ENCODE results near the gene ACTL7A. TPM values are rescaled to one million over a fixed set of nuclear protein-coding genes. Genes with fewer than 3 reads are reported as not detected.

ACTL7A gene
- total and polyA plus RNA-seq, 2 of the 13 experiments (the other 11 are each of a cell fraction or from before 2014, with no cell fraction given), result not detected

DNA sequence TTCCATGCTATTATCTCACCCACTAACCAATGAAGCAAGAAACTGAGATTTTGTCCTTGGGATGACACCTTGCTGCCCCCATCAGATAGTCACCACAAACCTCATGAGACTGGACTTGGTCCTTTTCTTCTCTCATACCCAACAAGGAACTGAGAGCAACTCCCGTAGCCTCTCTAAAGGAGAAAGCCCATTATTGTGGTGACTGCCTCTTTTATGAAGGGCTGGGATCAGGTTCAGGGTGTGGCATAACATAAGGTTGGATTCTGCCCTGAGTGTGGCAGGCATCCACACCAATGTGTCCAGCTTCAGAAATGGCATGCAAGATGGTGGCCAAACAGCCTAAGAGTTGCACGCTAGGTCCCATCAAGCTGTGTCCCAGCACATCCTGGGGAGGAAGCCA is 1.3 kb upstream of the ACTL7A start:
- Histone ChIP-seq H3K4me1 (ENCODE audit: insufficient read depth, low read length) (peaks cover 32% of the 10 kb centered on the region), H3K4me3 (replicated peaks in 1 of 3; ENCODE audit: insufficient read depth in 1 of 3, low read depth in 2 of 3, low read length in 3 of 3) (no peak overlapping the region), H2AFZ (ENCODE audit: low read length) (no peak overlapping the region), H4K20me1 (ENCODE audit: insufficient read depth, low read length) (no peaks in the 10 kb centered on the region), H3K36me3 (replicated peaks in 1 of 2; ENCODE audit: control insufficient read depth in 1 of 2, insufficient read depth in 2 of 2, low read length in 2 of 2) (no peaks in the 10 kb centered on the region), H3K79me2 (ENCODE audit: insufficient read depth, low read length) (no peaks in the 10 kb centered on the region), H3K27me3 (ENCODE audit: control insufficient read depth in 1 of 2, insufficient read depth in 2 of 2, low read length in 2 of 2) (no peaks in the 10 kb centered on the region), H3K9me3 (ENCODE audit: low read length) (no peaks in the 10 kb centered on the region), H3K27ac (ENCODE audit: extremely low read length, insufficient read depth, low read length) (no peak overlapping the region), H3K4me2 (ENCODE audit: low read depth, low read length) (no peak overlapping the region), H3K9ac (ENCODE audit: insufficient read depth, low read depth, low read length) (no peak overlapping the region)
- FAIRE-seq, result no peak
- DNase-seq (ENCODE audit: low spot score), result no peak
- TF ChIP-seq, protein P1, sequence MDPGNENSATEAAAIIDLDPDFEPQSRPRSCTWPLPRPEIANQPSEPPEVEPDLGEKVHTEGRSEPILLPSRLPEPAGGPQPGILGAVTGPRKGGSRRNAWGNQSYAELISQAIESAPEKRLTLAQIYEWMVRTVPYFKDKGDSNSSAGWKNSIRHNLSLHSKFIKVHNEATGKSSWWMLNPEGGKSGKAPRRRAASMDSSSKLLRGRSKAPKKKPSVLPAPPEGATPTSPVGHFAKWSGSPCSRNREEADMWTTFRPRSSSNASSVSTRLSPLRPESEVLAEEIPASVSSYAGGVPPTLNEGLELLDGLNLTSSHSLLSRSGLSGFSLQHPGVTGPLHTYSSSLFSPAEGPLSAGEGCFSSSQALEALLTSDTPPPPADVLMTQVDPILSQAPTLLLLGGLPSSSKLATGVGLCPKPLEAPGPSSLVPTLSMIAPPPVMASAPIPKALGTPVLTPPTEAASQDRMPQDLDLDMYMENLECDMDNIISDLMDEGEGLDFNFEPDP (CRISPR knock-in tag; conservative IDR thresholded peaks at IDR 0.05), result 0 out of 2 replicates have a peak, but pooled peaks have one; percentile 27
- TF ChIP-seq, protein P2, sequence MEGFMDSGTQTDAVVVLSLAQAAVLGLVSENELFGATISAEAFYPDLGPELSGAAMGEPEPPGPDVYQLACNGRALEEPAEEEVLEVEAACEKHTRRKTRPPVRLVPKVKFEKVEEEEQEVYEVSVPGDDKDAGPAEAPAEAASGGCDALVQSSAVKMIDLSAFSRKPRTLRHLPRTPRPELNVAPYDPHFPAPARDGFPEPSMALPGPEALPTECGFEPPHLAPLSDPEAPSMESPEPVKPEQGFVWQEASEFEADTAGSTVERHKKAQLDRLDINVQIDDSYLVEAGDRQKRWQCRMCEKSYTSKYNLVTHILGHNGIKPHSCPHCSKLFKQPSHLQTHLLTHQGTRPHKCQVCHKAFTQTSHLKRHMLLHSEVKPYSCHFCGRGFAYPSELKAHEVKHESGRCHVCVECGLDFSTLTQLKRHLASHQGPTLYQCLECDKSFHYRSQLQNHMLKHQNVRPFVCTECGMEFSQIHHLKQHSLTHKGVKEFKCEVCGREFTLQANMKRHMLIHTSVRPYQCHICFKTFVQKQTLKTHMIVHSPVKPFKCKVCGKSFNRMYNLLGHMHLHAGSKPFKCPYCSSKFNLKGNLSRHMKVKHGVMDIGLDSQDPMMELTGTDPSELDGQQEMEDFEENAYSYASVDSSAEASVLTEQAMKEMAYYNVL (CRISPR knock-in tag; IDR thresholded peaks at IDR 0.05; ENCODE audit: borderline replicate concordance), result no peak
- TF ChIP-seq ZFYVE20 (CRISPR knock-in tag; IDR thresholded peaks at IDR 0.05; ENCODE audit: borderline replicate concordance, low read depth) (no peak), ZFP36 (IDR thresholded peaks at IDR 0.05; ENCODE audit: borderline replicate concordance, low read depth, low read length, partially characterized antibody) (no peak), PHF20 (CRISPR knock-in tag; IDR thresholded peaks at IDR 0.05) (no peak)
- no peak for ATAC-seq
- in situ Hi-C loops (cut with HindIII; ENCODE audit: extremely low pct_ligation_motif_present, low pct_unique_long_range_greater_than_20kb), result no loop called here
- intact Hi-C loops (cut with micrococcal nuclease; ENCODE audit: unreplicated experiment), result loop anchor here (10.0 kb wide), 1 partner anchor 86 kb away; no protein-coding TSS in a partner anchor
- POLR2A ChIA-PET, result interaction anchor here (1.4 kb wide), 1 partner anchor 16 kb away, joined by 3 read pairs; no protein-coding TSS in a partner anchor
- no TSS peak for BruUV-seq (replicated peaks)
- CTCF ChIA-PET (ENCODE audit: low intra/inter-chr PET ratio, low total read pairs), result no interaction called here
- 100% methylated on average over 2 of the region's 2 CpGs for whole genome bisulfite sequencing (ENCODE audit: low lambda C conversion rate)

All from HepG2 (cell line).